Immature natural killer cell (primary cell): ENCODE results near the gene CTPS2. TPM values are rescaled to one million over a fixed set of nuclear protein-coding genes. Genes with fewer than 3 reads are reported as not detected.
"Not testable (repeated sequence)": the region's sequence is repeated elsewhere in the genome, so short reads cannot be mapped to it uniquely, and the experiment has no call there.

Experiments used
- DNase-seq, 3 donors: peaks; one replicate each; pipeline ENCODE4 v3.0.0; 2022; ENCODE audit warnings: mixed read lengths in 1 of 3
- H3K27ac Mint-ChIP-seq, 6 donors: one replicate each; pipeline ENCODE4 v1.8.0; 2020; ENCODE audit warnings: mixed read lengths in 6 of 6, mild to moderate bottlenecking in 5 of 6, inconsistent platforms in 4 of 6, moderate library complexity in 3 of 6
- H3K27me3 Mint-ChIP-seq, 3 donors: one replicate each; pipeline ENCODE4 v1.8.0; 2020 to 2021; ENCODE audit warnings: low read depth in 3 of 3, mild to moderate bottlenecking in 3 of 3, mixed read lengths in 3 of 3, moderate library complexity in 3 of 3, inconsistent platforms in 1 of 3
- H3K36me3 Mint-ChIP-seq, 3 donors: one replicate each; pipeline ENCODE4 v1.8.0; 2020; ENCODE audit warnings: mixed read lengths in 3 of 3, inconsistent platforms in 2 of 3, mild to moderate bottlenecking in 2 of 3
- H3K4me1 Mint-ChIP-seq, 2 donors: one replicate each; pipeline ENCODE4 v1.8.0; 2020; ENCODE audit warnings: inconsistent platforms in 2 of 2, mild to moderate bottlenecking in 2 of 2, mixed read lengths in 2 of 2, moderate library complexity in 1 of 2
- H3K4me3 Mint-ChIP-seq, 5 donors: one replicate each; pipeline ENCODE4 v1.8.0; 2020; ENCODE audit warnings: mild to moderate bottlenecking in 5 of 5, mixed read lengths in 5 of 5, inconsistent platforms in 3 of 5, moderate library complexity in 3 of 5
- H3K9me3 Mint-ChIP-seq, 6 donors: one replicate each; pipeline ENCODE4 v1.8.0; 2020; ENCODE audit warnings: mild to moderate bottlenecking in 6 of 6, mixed read lengths in 6 of 6, inconsistent platforms in 4 of 6, moderate library complexity in 3 of 6
- polyA plus RNA-seq, 3 donors: library from polyadenylated mRNA; unstranded; fragments of 300-500 nt; fragmentation: Illumina TruSeq; gene quantifications; one replicate each; pipeline ENCODE4 v1.2.3, GENCODE V29; 2021

The CTPS2 gene
- polyA plus RNA-seq, 3 donors from 2014 or later: 1.1 to 5.7 (median 4.5) TPM

DNA sequence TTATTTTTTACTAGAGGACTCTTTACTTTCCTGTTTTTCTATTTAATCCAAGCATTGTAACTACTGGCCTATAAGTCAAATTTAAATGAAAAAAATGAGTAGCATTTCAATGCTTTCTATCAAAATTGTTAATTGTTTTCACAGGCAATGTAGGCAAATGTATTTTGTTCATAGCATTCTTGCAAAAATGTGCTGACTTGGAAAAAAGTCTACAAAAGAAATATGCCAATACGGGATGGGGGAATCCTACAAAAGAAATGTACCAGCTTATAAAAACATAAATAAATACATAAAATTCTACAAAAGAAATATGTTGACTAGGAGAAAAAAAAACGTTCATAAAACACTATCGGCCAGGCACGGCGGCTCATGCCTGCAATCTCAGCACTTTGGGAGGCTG lies 77.4 kb downstream of the CTPS2 start:
- H3K36me3 Mint-ChIP-seq: peaks cover 3 to 4% (median 4%) of the 10 kb centered on the region in 3 donors
- peaks cover 0 to 11% (median 0%) of the 10 kb centered on the region in 3 donors for H3K27me3 Mint-ChIP-seq
- H3K4me1 Mint-ChIP-seq: no peaks in the 10 kb centered on the region
- H3K27ac Mint-ChIP-seq: no peak overlapping the region
- H3K9me3 Mint-ChIP-seq: no peaks in the 10 kb centered on the region
- no peak overlapping the region for H3K4me3 Mint-ChIP-seq
- DNase-seq: no peak

- no peak for DNase-seq
- no peak overlapping the region for H3K27ac Mint-ChIP-seq
- H3K36me3 Mint-ChIP-seq: peaks cover 3 to 4% (median 4%) of the 10 kb centered on the region in 3 donors
- no peaks in the 10 kb centered on the region for H3K9me3 Mint-ChIP-seq
- H3K27me3 Mint-ChIP-seq: peaks cover 0 to 5% (median 5%) of the 10 kb centered on the region in 3 donors
- no peak overlapping the region for H3K4me3 Mint-ChIP-seq
- no peaks in the 10 kb centered on the region for H3K4me1 Mint-ChIP-seq
Observed at GRCh38 chrX:16633754-16634153, 78.7 kb downstream of the CTPS2 start.

GRCh38 chrX:16629909-16630308 lies 82.6 kb downstream of the CTPS2 start:
- DNase-seq: no peak
- Mint-ChIP-seq H3K9me3 (no peaks in the 10 kb centered on the region), H3K36me3 (peaks cover 3 to 4% (median 4%) of the 10 kb centered on the region in 3 donors), H3K27me3 (peaks cover 0 to 7% (median 7%) of the 10 kb centered on the region in 3 donors), H3K4me3 (no peak overlapping the region), H3K4me1 (no peaks in the 10 kb centered on the region), H3K27ac (no peak overlapping the region)

GRCh38 chrX:16628946-16629595 lies 83.4 kb downstream of the CTPS2 start:
- peaks cover 0 to 7% (median 7%) of the 10 kb centered on the region in 3 donors for H3K27me3 Mint-ChIP-seq
- H3K4me3 Mint-ChIP-seq: no peak overlapping the region
- DNase-seq: no peak
- H3K27ac Mint-ChIP-seq: no peak overlapping the region
- H3K36me3 Mint-ChIP-seq: peaks cover 3 to 4% (median 4%) of the 10 kb centered on the region in 3 donors
- H3K9me3 Mint-ChIP-seq: no peaks in the 10 kb centered on the region
- H3K4me1 Mint-ChIP-seq: no peaks in the 10 kb centered on the region

GRCh38 chrX:16628511-16628910 lies 84.0 kb downstream of the CTPS2 start:
- H3K36me3 Mint-ChIP-seq, H3K4me1 Mint-ChIP-seq, H3K27ac Mint-ChIP-seq, DNase-seq, H3K9me3 Mint-ChIP-seq, H3K4me3 Mint-ChIP-seq, H3K27me3 Mint-ChIP-seq: not testable (repeated sequence)

- H3K27me3 Mint-ChIP-seq: peaks cover 0 to 2% (median 1%) of the 10 kb centered on the region in 3 donors
- H3K27ac Mint-ChIP-seq: no peak overlapping the region
- DNase-seq: no peak
- no peaks in the 10 kb centered on the region for H3K4me1 Mint-ChIP-seq
- peaks cover 3 to 23% (median 16%) of the 10 kb centered on the region in 3 donors for H3K36me3 Mint-ChIP-seq
- no peaks in the 10 kb centered on the region for H3K9me3 Mint-ChIP-seq
- H3K4me3 Mint-ChIP-seq: no peak overlapping the region
Observed at GRCh38 chrX:16619024-16619423, 93.4 kb downstream of the CTPS2 start.

DNA sequence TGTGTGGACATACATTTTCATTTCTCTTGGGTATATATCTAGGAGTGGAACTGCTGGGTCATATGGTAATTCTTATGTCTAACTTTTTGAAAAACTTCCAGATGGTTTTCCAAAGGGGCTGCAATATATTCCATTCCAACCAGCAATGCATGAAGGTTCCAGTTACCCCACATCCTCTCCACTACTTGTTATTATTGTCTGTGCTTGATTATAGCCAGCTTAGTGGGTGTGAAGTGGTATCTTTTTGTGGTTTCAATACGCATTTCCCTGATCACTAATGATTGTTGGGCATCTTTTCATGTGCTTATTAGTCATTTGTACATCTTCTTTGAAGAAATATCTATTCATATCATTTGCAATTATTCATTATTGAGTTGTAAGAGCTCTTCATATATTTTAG lies 94.0 kb downstream of the CTPS2 start:
- DNase-seq: no peak

DNA sequence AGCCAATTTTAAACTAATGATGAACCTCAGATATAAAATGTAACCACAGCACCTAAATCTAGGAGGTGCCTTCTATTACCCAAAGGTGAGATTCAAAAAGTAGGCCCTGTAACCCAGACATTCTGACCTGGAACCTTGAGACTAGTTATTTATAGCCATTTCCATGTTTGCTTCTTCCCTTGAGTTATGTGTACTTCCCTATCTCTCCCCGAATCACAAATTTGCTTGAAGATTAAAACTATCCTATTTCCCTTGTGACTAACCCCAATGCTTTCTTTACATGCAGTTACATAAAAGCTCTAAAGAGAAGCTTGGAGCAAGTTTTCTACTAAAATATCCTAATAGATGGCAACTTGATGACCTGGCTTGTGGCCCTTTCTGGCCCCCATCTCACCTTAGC lies 95.1 kb downstream of the CTPS2 start:
- DNase-seq: no peak
- Mint-ChIP-seq H3K27ac (no peak overlapping the region), H3K9me3 (peaks cover 0 to 4% (median 0%) of the 10 kb centered on the region in 6 donors), H3K4me1 (no peaks in the 10 kb centered on the region), H3K4me3 (no peak overlapping the region), H3K27me3 (peaks cover 0 to 2% (median under 1%) of the 10 kb centered on the region in 3 donors), H3K36me3 (peaks cover 4 to 27% (median 23%) of the 10 kb centered on the region in 3 donors)

More for the DNA sequence above, 94.0 kb downstream of the CTPS2 start:
- Mint-ChIP-seq H3K27ac (no peak overlapping the region), H3K27me3 (peaks cover 0 to 2% (median 1%) of the 10 kb centered on the region in 3 donors), H3K9me3 (no peaks in the 10 kb centered on the region), H3K4me3 (no peak overlapping the region), H3K4me1 (no peaks in the 10 kb centered on the region), H3K36me3 (peaks cover 4 to 27% (median 16%) of the 10 kb centered on the region in 3 donors)

GRCh38 chrX:16612257-16612897 lies 100.1 kb downstream of the CTPS2 start:
- no peaks in the 10 kb centered on the region for H3K4me1 Mint-ChIP-seq
- H3K9me3 Mint-ChIP-seq: peaks cover 0 to 4% (median 0%) of the 10 kb centered on the region in 6 donors
- H3K27ac Mint-ChIP-seq: no peak overlapping the region
- H3K36me3 Mint-ChIP-seq: peaks cover 4 to 18% (median 10%) of the 10 kb centered on the region in 3 donors
- no peak overlapping the region for H3K4me3 Mint-ChIP-seq
- DNase-seq: no peak
- H3K27me3 Mint-ChIP-seq: peaks cover 0 to 2% (median 1%) of the 10 kb centered on the region in 3 donors

DNA sequence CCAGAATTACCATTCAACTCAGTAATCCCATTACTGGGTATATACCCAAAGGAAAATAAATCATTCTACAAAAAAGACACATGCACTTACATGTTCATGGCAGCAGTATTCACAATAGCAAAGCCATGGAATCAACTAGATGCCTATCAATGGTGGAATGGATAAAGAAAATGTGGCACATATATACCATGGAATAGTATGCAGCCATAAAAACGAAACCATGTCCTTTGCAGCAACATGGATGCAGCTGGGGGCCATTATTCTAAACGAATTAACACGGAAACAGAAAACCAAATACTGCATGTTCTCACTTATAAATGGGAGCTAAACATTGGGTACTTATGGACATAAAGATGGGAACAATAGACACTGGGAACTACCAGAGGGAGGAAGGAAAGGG lies 101.8 kb downstream of the CTPS2 start:
- H3K4me1 Mint-ChIP-seq, H3K4me3 Mint-ChIP-seq, H3K9me3 Mint-ChIP-seq, DNase-seq, H3K27me3 Mint-ChIP-seq, H3K27ac Mint-ChIP-seq: not testable (repeated sequence)
- peaks cover 4 to 14% (median 7%) of the 10 kb centered on the region in 3 donors for H3K36me3 Mint-ChIP-seq

GRCh38 chrX:16610121-16610621 lies 102.3 kb downstream of the CTPS2 start:
- H3K9me3 Mint-ChIP-seq: peaks cover 0 to 4% (median 0%) of the 10 kb centered on the region in 6 donors
- no peak overlapping the region for H3K4me3 Mint-ChIP-seq
- H3K27me3 Mint-ChIP-seq: peaks cover 0 to 2% (median 1%) of the 10 kb centered on the region in 3 donors
- H3K36me3 Mint-ChIP-seq: peaks cover 4 to 14% (median 7%) of the 10 kb centered on the region in 3 donors
- no peak overlapping the region for H3K27ac Mint-ChIP-seq
- DNase-seq: no peak
- no peaks in the 10 kb centered on the region for H3K4me1 Mint-ChIP-seq

DNA sequence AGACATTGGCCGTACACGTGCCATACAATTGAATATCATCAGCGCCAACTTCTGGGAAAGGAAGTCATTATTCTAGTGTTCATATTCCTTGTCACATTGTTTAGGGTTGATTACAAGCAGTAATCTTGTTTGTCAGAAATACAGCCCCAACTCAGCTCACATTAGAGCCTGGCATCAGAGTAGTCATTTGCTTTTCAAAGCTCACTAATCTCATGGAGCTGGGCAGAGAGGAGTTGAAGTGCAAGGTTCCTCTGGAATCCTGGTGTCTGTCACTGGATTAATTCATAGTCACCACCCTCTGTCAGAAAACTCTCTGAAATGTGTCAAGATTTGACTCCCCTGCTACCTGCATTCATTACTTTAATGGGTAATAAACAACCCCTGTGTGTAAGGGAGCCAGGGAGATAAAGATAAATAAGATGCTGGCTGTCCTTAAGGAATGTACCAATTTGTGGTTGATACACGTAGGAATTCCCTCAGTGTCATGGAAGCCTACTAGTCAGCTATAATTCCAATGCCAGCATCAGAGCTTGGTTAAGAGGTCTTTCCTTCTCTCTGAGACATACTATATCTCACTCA lies 106.2 kb downstream of the CTPS2 start:
- Mint-ChIP-seq H3K4me1 (no peaks in the 10 kb centered on the region), H3K4me3 (no peak overlapping the region), H3K9me3 (no peaks in the 10 kb centered on the region), H3K36me3 (peaks cover 0 to 2% (median 0%) of the 10 kb centered on the region in 3 donors), H3K27ac (no peak overlapping the region), H3K27me3 (peaks cover 0 to 1% (median under 1%) of the 10 kb centered on the region in 3 donors)
- DNase-seq: no peak

GRCh38 chrX:16604337-16604736 lies 108.1 kb downstream of the CTPS2 start:
- H3K27me3 Mint-ChIP-seq: peaks cover 0 to 4% (median 1%) of the 10 kb centered on the region in 3 donors
- H3K4me1 Mint-ChIP-seq: no peaks in the 10 kb centered on the region
- no peaks in the 10 kb centered on the region for H3K9me3 Mint-ChIP-seq
- DNase-seq: no peak
- H3K36me3 Mint-ChIP-seq: peaks cover 0 to 5% (median 0%) of the 10 kb centered on the region in 3 donors
- no peak overlapping the region for H3K4me3 Mint-ChIP-seq
- no peak overlapping the region for H3K27ac Mint-ChIP-seq

GRCh38 chrX:16603822-16604221 lies 108.6 kb downstream of the CTPS2 start:
- no peaks in the 10 kb centered on the region for H3K4me1 Mint-ChIP-seq
- H3K27ac Mint-ChIP-seq: no peak overlapping the region
- H3K4me3 Mint-ChIP-seq: no peak overlapping the region
- DNase-seq: no peak
- H3K27me3 Mint-ChIP-seq: peaks cover 0 to 4% (median 1%) of the 10 kb centered on the region in 3 donors
- H3K36me3 Mint-ChIP-seq: peaks cover 0 to 8% (median 3%) of the 10 kb centered on the region in 3 donors
- H3K9me3 Mint-ChIP-seq: no peaks in the 10 kb centered on the region
